Measurements from ENCODE around the gene SLC39A1.
"Not testable (repeated sequence)": the region's sequence is repeated elsewhere in the genome, so short reads cannot be mapped to it uniquely, and the experiment has no call there.

The SLC39A1 gene

GRCh38 chr1:153928791-153929341, 34.5 kb downstream of the SLC39A1 start:
- DNase-seq, result peak; percentile 22

- DNase-seq, result no peak
Observed at GRCh38 chr1:153928245-153928644, 35.1 kb downstream of the SLC39A1 start.

- no peak for DNase-seq
Observed at GRCh38 chr1:153926405-153926804, 36.9 kb downstream of the SLC39A1 start.

- peak; percentile 100 for DNase-seq
Observed at GRCh38 chr1:153922972-153923925, 40.1 kb downstream of the SLC39A1 start, which contains the start of gene GATAD2B. TSS of gene GATAD2B (minus strand) at chr1:153922972. CDS start at chr1:153828347, 94,625 bp downstream.

- DNase-seq, result peak; percentile 95
Observed at GRCh38 chr1:153922076-153922971, 41.0 kb downstream of the SLC39A1 start.

GRCh38 chr1:153921803-153922075, 41.6 kb downstream of the SLC39A1 start:
- DNase-seq, result peak; percentile 73

- DNase-seq, result no peak
Observed at GRCh38 chr1:153921080-153921802, 42.1 kb downstream of the SLC39A1 start.

GRCh38 chr1:153919876-153920852, 43.2 kb downstream of the SLC39A1 start:
- DNase-seq, result peak; percentile 49

- no peak for DNase-seq
Observed at GRCh38 chr1:153916297-153916696, 47.0 kb downstream of the SLC39A1 start.

GRCh38 chr1:153912349-153912748, 51.0 kb downstream of the SLC39A1 start:
- no peak for DNase-seq

GRCh38 chr1:153910560-153910959, 52.8 kb downstream of the SLC39A1 start:
- DNase-seq, result not testable (repeated sequence)

All from NCI-H69 (cell line).